GM18505 (cell line): ENCODE measurements around the gene PPID.
"Not testable (repeated sequence)": the region's sequence is repeated elsewhere in the genome, so short reads cannot be mapped to it uniquely, and the experiment has no call there.

Source experiments
- ATAC-seq: cut with Tn5 transposase; IDR thresholded peaks from one replicate; pipeline ENCODE4 v1.9.1; 2021; ENCODE audit not compliant: unreplicated experiment
- POLR2A ChIP-seq: IDR thresholded peaks from 4 replicates; pipeline ENCODE4 v1.6.1; 2011; ENCODE audit warnings: borderline replicate concordance; ENCODE audit not compliant: insufficient read depth, insufficient read length; ENCODE audit errors: extremely low read depth

PPID gene

GRCh38 chr4:158667651-158668198, 55.5 kb downstream of the PPID start:
- TF ChIP-seq POLR2A = no peak
- no peak for ATAC-seq

DNA sequence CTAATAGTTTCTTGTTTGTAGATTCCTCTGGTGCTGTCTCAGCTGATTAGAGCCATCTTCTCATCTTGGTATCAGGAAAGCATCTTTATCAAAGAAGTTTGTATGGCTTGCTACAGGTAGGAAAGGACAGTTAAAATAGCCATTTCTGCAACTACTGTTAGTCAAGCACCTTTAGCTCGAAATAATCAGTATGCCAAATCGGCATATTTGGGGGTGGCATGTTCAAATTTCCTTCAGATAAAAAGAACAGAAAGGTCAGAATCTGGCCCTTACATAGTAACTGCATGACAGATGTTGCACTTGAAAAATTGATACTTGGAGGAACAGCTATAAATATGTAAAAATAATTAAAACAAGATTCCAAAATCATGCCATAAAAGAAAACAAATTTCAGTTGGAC, 56.3 kb downstream of the PPID start:
- TF ChIP-seq POLR2A = no peak
- no peak for ATAC-seq

DNA sequence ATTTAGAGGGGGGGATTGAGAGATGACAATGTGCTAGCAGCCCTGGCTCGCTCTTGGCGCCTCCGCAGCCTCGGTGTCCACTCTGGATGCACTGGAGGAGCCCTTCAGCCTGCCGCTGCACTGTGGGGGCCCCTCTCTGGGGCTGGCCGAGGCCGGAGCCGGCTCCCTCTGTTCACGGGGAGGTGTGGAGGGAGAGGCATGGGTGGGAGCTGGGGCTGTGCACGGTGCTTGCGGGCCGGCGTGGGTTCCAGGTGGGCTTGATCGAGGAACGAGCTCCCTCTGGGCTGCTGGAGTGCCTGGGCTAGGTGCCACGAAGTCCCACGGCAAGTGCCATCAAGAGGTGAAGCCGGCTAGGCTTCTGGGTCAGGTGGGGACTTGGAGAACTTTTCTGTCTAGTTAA, 58.4 kb downstream of the PPID start:
- no peak for ATAC-seq
- no peak for TF ChIP-seq POLR2A

GRCh38 chr4:158663707-158664625, 59.2 kb downstream of the PPID start:
- not testable (repeated sequence) for ATAC-seq

DNA sequence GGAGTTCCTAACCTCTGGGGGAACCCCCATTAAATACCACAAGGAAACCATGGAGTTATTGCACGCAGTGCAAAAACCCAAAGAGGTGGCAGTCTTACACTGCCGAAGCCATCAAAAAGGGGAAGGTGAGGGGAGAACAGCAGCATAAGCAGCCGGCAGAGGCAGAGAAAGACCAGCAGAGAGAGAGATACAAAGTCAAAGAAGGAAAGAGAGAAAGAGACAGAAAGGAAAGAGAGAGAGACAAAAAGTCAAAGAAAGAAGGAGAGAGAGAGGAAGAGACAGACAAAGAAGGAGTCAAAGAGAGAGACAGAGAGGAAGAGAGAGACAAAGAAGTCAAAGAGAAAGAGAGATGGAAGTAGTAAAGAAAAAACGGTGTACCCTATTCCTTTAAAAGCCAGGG, 59.9 kb downstream of the PPID start:
- not testable (repeated sequence) for ATAC-seq
